Left lobe of liver (tissue), 2 donors: ENCODE data around the gene DNAJA2. TPM values are rescaled to one million over a fixed set of nuclear protein-coding genes. Genes with fewer than 3 reads are reported as not detected.

Experiments used
- ATAC-seq: fragments of 200-7000 bp; cut with Tn5 transposase; one replicate; pipeline ENCODE4 v1.9.1; 2020; ENCODE audit warnings: mild to moderate bottlenecking, moderate library complexity
- DNase-seq: peaks from one replicate; pipeline ENCODE4 v3.0.0-alpha.2; 2020; ENCODE audit warnings: low spot score
- total RNA-seq: library from RNA; stranded (reverse); gene quantifications from one replicate; pipeline ENCODE4 v1.2.1, GENCODE V29; 2021
- donor health status: DM: no; HTN: no; CAD: no; lungs with moderate emphysema.
- donor health status: DM: no; HTN: yes; CAD: no.

DNAJA2 gene
- total RNA-seq, 1 donor from 2014 or later, result 33.1 TPM

GRCh38 chr16:46929378-46930332 lies 43.8 kb downstream of the DNAJA2 start:
- peak; percentile 61 for DNase-seq
- ATAC-seq, result peak; percentile 92

- ATAC-seq (no peak), DNase-seq (no peak)
Observed at GRCh38 chr16:46928811-46929210, 44.7 kb downstream of the DNAJA2 start.

- ATAC-seq (no peak), DNase-seq (no peak)
Observed at GRCh38 chr16:46927273-46927672, 46.2 kb downstream of the DNAJA2 start.

GRCh38 chr16:46926470-46927225 lies 46.8 kb downstream of the DNAJA2 start:
- DNase-seq, result no peak
- no peak for ATAC-seq

- DNase-seq, result no peak
- ATAC-seq, result no peak
Observed at GRCh38 chr16:46924402-46924801, 49.1 kb downstream of the DNAJA2 start.

- no peak for ATAC-seq
- DNase-seq, result no peak
Observed at GRCh38 chr16:46923513-46924295, 49.8 kb downstream of the DNAJA2 start.

GRCh38 chr16:46922239-46922638 lies 51.2 kb downstream of the DNAJA2 start:
- DNase-seq (no peak), ATAC-seq (no peak)

GRCh38 chr16:46920402-46921068 lies 52.9 kb downstream of the DNAJA2 start:
- peak; percentile 43 for ATAC-seq
- peak; percentile 62 for DNase-seq

- ATAC-seq, result peak; percentile 86
- DNase-seq, result peak; percentile 77
Observed at GRCh38 chr16:46918905-46919792, 54.3 kb downstream of the DNAJA2 start.

- peak; percentile 4 for ATAC-seq
Observed at GRCh38 chr16:46918400-46918799, 55.1 kb downstream of the DNAJA2 start.

GRCh38 chr16:46916980-46917379 lies 56.5 kb downstream of the DNAJA2 start:
- ATAC-seq (no peak), DNase-seq (no peak)

More at GRCh38 chr16:46918400-46918799, 55.1 kb downstream of the DNAJA2 start:
- no peak for DNase-seq

GRCh38 chr16:46915483-46916025 lies 57.9 kb downstream of the DNAJA2 start:
- DNase-seq, result no peak
- ATAC-seq, result no peak

GRCh38 chr16:46914556-46915201 lies 58.8 kb downstream of the DNAJA2 start:
- no peak for ATAC-seq
- DNase-seq, result no peak

- no peak for ATAC-seq
- no peak for DNase-seq
Observed at GRCh38 chr16:46911650-46912049, 61.8 kb downstream of the DNAJA2 start.

GRCh38 chr16:46911038-46911437 lies 62.4 kb downstream of the DNAJA2 start:
- no peak for ATAC-seq
- no peak for DNase-seq

GRCh38 chr16:46908540-46909372 lies 64.7 kb downstream of the DNAJA2 start:
- peak; percentile 73 for ATAC-seq
- no peak for DNase-seq

GRCh38 chr16:46907061-46907774 lies 66.3 kb downstream of the DNAJA2 start:
- peak; percentile 15 for ATAC-seq
- DNase-seq, result no peak
